Fibroblast of lung (primary cell): ENCODE data around the gene SLC27A4. TPM values are rescaled to one million over a fixed set of nuclear protein-coding genes. Genes with fewer than 3 reads are reported as not detected.
A peak's percentile ranks its signal among the peaks of the same experiment; 100 is the strongest.
"Not testable (repeated sequence)": the region's sequence is repeated elsewhere in the genome, so short reads cannot be mapped to it uniquely, and the experiment has no call there.

Experiments used
- DNase-seq, 2 donors: peaks; one replicate each; pipeline versions ENCODE4 v3.0.0 to v3.0.0-alpha.2; 2010; ENCODE audit warnings: low read depth in 2 of 2
- H2AFZ ChIP-seq: 2 replicates; pipeline ENCODE4 v1.5.1; 2012; ENCODE audit warnings: low read length, control low read depth, inconsistent platforms
- H3K27ac ChIP-seq: 2 replicates; pipeline ENCODE4 v1.5.1; 2011; ENCODE audit warnings: low read length, control low read depth; ENCODE audit not compliant: insufficient read depth
- H3K27me3 ChIP-seq: 2 replicates; pipeline ENCODE4 v1.5.1; 2011; ENCODE audit warnings: mild to moderate bottlenecking, low read length; ENCODE audit not compliant: control insufficient read depth, insufficient read depth
- H3K36me3 ChIP-seq: 2 replicates; pipeline ENCODE4 v1.5.1; 2011; ENCODE audit warnings: low read length; ENCODE audit not compliant: control insufficient read depth, insufficient read depth
- H3K4me1 ChIP-seq: 2 replicates; pipeline ENCODE4 v1.5.1; 2011; ENCODE audit warnings: low read length; ENCODE audit not compliant: control insufficient read depth, insufficient read depth; ENCODE audit errors: extremely low read depth
- H3K4me2 ChIP-seq: 2 replicates; pipeline ENCODE4 v1.5.1; 2011; ENCODE audit warnings: low read length, control low read depth; ENCODE audit not compliant: insufficient read depth; ENCODE audit errors: extremely low read depth
- H3K4me3 ChIP-seq, 4 experiments: fragments of 200-600 bp in 1 of 4; sonication (generic) in 1 of 4; replicated peaks in 1 of 4; 2 replicates each; pipeline ENCODE4 v1.5.1; 2011 to 2016; ENCODE audit warnings: low read length in 4 of 4, low read depth in 3 of 4, mild to moderate bottlenecking in 3 of 4, control low read depth in 2 of 4, inconsistent platforms in 1 of 4, mixed read lengths in 1 of 4; ENCODE audit not compliant: insufficient read depth in 1 of 4; ENCODE audit errors: control extremely low read depth in 1 of 4
- H3K79me2 ChIP-seq: 2 replicates; pipeline ENCODE4 v1.5.1; 2012; ENCODE audit warnings: mild to moderate bottlenecking, low read length, inconsistent platforms; ENCODE audit not compliant: control insufficient read depth, insufficient read depth
- H3K9ac ChIP-seq: 2 replicates; pipeline ENCODE4 v1.5.1; 2011; ENCODE audit warnings: mild to moderate bottlenecking, low read length, control low read depth; ENCODE audit not compliant: insufficient read depth
- H3K9me3 ChIP-seq: 2 replicates; pipeline ENCODE4 v1.5.1; 2012; ENCODE audit warnings: low read depth, low read length; ENCODE audit not compliant: control insufficient read depth, insufficient read depth
- H4K20me1 ChIP-seq: 2 replicates; pipeline ENCODE4 v1.5.1; 2011; ENCODE audit warnings: low read length; ENCODE audit not compliant: control insufficient read depth, insufficient read depth; ENCODE audit errors: extremely low read depth
- EZH2 ChIP-seq: IDR thresholded peaks from 2 replicates; pipeline ENCODE4 v1.5.1; 2012; ENCODE audit warnings: low read length, control low read depth, mild to moderate bottlenecking; ENCODE audit errors: missing control alignments
- polyA plus RNA-seq, 2 donors: library from polyadenylated mRNA; depleted of rRNA in 1 of 2; stranded (reverse) in 1 of 2; unstranded in 1 of 2; fragments of >200 nt; gene quantifications; 2 replicates each; pipeline ENCODE4 v1.2.1, GENCODE V29; 2011 to 2012; ENCODE audit warnings: missing spikeins in 1 of 2
- total RNA-seq: library from RNA; depleted of rRNA; stranded (reverse); fragments of >200 nt; gene quantifications from 2 replicates; pipeline ENCODE4 v1.2.1, GENCODE V29; 2014
- TF ChIP-seq, protein P1 (sequence below), 2 donors: IDR thresholded peaks in 1 of 2; conservative IDR thresholded peaks in 1 of 2; 1 replicate in 1 of 2; 2 replicates in 1 of 2; pipeline ENCODE4 v1.5.1; 2011 to 2012; ENCODE audit warnings: low read length in 2 of 2, control low read depth in 1 of 2, inconsistent platforms in 1 of 2, low read depth in 1 of 2, mild to moderate bottlenecking in 1 of 2

Gene SLC27A4
- total and polyA plus RNA-seq, 2 donors (not counting 1 experiment from before 2014, with no cell fraction given) = 10.3 to 11.7 TPM

DNA sequence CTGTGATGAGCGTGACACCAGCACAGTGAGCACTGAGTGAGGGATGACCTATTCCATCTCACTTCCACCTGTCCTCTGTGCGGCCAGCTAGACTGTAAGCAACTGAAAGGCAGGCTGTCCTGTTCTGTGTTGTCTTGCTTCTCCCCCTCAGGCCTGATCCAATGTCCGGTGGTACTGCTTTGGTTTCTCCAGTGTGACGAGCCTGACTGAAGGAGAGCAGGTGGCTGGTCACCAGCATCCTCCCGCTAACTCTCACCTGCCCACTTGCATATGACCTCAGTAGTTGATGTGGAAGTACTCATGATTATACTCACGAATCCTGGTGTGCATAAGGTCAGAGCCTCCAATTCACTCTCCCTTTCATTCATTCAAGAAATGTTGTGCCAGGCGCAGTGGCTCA is 2.4 kb upstream of the SLC27A4 start:
- Histone ChIP-seq H2AFZ (no peak overlapping the region), H3K9me3 (no peaks in the 10 kb centered on the region), H3K4me1 (peaks cover 2% of the 10 kb centered on the region), H3K36me3 (no peaks in the 10 kb centered on the region), H3K4me3 (no peak overlapping the region), H3K79me2 (no peaks in the 10 kb centered on the region), H3K9ac (no peak overlapping the region), H3K4me2 (no peak overlapping the region), H3K27me3 (no peaks in the 10 kb centered on the region), H4K20me1 (no peaks in the 10 kb centered on the region), H3K27ac (no peak overlapping the region)
- no peak for DNase-seq
- no peak for TF ChIP-seq EZH2
- TF ChIP-seq, protein P1, sequence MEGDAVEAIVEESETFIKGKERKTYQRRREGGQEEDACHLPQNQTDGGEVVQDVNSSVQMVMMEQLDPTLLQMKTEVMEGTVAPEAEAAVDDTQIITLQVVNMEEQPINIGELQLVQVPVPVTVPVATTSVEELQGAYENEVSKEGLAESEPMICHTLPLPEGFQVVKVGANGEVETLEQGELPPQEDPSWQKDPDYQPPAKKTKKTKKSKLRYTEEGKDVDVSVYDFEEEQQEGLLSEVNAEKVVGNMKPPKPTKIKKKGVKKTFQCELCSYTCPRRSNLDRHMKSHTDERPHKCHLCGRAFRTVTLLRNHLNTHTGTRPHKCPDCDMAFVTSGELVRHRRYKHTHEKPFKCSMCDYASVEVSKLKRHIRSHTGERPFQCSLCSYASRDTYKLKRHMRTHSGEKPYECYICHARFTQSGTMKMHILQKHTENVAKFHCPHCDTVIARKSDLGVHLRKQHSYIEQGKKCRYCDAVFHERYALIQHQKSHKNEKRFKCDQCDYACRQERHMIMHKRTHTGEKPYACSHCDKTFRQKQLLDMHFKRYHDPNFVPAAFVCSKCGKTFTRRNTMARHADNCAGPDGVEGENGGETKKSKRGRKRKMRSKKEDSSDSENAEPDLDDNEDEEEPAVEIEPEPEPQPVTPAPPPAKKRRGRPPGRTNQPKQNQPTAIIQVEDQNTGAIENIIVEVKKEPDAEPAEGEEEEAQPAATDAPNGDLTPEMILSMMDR (conservative IDR thresholded peaks at IDR 0.05 in 1 of 2, IDR thresholded peaks at IDR 0.05 in 1 of 2; ENCODE audit: low read depth in 1 of 2, low read length in 2 of 2) = no peak

DNA sequence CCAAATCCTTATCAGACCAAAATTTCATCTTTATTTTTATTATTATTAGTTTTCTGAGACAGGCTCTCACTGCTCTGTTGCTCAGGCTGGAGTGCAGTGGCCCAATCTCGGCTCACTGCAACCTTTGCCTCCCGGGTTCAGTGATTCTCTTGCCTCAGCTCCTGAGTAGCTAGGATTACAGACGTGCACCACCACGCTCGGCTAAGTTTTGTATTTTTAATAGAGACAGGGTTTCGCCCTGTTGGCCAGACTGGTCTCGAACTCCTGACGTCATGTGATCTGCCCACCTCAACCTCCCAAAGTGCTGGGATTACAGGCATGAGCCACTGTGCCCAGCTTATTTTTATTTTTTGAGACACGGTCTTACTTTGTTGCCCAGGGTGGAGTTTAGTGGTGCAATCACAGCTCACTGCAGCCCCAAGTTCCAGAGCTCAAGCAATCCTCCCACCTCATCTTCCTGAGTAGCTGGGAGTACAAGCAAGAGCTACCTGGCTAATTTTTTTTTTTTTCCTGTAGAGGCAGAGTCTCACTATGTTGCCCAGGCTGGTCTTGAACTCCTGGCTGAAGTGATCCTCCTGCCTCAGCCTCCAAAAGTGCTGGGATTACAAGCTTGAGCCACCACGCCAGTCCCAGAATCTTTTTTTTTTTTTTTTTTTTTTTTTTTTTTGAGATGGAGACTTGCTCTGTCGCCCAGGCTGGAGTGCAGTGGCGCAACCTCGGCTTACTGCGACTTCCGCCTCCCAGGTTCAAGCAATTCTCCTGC is 1.3 kb upstream of the SLC27A4 start:
- not testable (repeated sequence) for H3K27me3 ChIP-seq, H2AFZ ChIP-seq, H3K27ac ChIP-seq

DNA sequence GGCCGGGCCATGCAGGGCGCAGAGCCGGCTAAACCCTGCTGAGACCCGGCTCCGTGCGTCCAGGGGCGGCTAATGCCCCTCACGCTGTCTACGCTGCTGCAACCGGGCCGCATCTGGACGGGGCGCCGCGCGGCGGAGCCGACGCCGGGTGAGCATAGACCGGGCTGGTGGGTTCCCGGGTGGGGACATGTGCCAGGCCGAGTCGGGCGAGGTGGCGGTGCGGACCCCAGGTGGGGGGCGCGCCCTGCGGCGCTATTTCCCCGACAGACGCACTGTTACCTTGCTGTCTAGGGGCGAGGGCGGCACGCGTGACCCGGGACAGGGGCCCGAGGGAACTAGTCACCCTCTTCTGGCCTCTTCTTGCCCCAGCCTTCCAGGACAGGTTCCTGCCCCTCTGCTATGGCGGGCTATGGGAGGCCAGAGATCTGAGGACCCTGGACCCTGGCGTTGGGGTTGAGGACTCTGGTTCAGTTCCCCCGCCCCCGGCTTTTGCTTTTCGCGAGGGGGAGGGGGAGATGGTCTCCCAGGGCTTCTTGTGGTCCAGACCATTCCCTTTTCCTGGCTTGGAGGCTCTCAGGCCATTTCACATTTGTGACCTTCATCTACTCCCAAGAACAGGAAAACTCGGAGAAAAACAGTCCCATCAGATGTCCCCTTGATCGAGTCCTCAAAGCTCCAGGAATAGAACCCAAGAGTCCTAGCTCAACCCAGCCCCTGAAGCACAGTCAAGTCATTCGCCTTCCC is 536 bp downstream of the SLC27A4 start:
- H3K4me3 ChIP-seq = peak overlapping the region; percentile 71 to 86 (median 81)
- H3K4me2 ChIP-seq = peak overlapping the region; percentile 99
- peak overlapping the region; percentile 62 for H3K9ac ChIP-seq
- TF ChIP-seq EZH2 = no peak
- TF ChIP-seq, protein P1 (conservative IDR thresholded peaks at IDR 0.05 in 1 of 2, IDR thresholded peaks at IDR 0.05 in 1 of 2; ENCODE audit: low read depth in 1 of 2, low read length in 2 of 2) = no peak
- peak in 1 of 2 donors; percentile 9 for DNase-seq
- no peaks in the 10 kb centered on the region for H3K27me3 ChIP-seq
- H3K4me1 ChIP-seq = peaks cover 2% of the 10 kb centered on the region
- H2AFZ ChIP-seq = peak overlapping the region; percentile 87
- H3K9me3 ChIP-seq = no peaks in the 10 kb centered on the region
- H3K36me3 ChIP-seq = peaks cover 9% of the 10 kb centered on the region
- H3K27ac ChIP-seq = no peak overlapping the region
- H4K20me1 ChIP-seq = no peaks in the 10 kb centered on the region
- H3K79me2 ChIP-seq = no peaks in the 10 kb centered on the region

More for the DNA sequence above, 1.3 kb upstream of the SLC27A4 start:
- not testable (repeated sequence) for H4K20me1 ChIP-seq, H3K36me3 ChIP-seq, H3K4me3 ChIP-seq, H3K9ac ChIP-seq, H3K4me1 ChIP-seq, DNase-seq, H3K9me3 ChIP-seq, H3K4me2 ChIP-seq, H3K79me2 ChIP-seq
